MM.1S (cell line): ENCODE measurements around the gene TJP1.

Experiments
- CTCF ChIP-seq: fragments of 300-600 bp; sonication (generic); IDR thresholded peaks from 2 replicates; pipeline ENCODE4 v1.5.1; 2016; ENCODE audit warnings: antibody characterized with exemption, low read length, mixed read lengths
- EZH2phosphoT487 ChIP-seq: fragments of 300-600 bp; sonication (generic); IDR thresholded peaks from 2 replicates; pipeline ENCODE4 v1.6.1; 2018; ENCODE audit warnings: antibody characterized with exemption, low read length

GRCh38 chr15:29736744-29737020 lies 85.6 kb downstream of the TJP1 start:
- TF ChIP-seq CTCF, result no peak
- TF ChIP-seq EZH2phosphoT487, result no peak
